Measurements from ENCODE around the gene CCSER1. TPM values are rescaled to one million over a fixed set of nuclear protein-coding genes. Genes with fewer than 3 reads are reported as not detected.

The CCSER1 gene
- total and polyA plus RNA-seq, 2 donors (not counting 1 experiment from before 2014, with no cell fraction given): 10.7 to 39.5 TPM

GRCh38 chr4:90241008-90241407 is 113.8 kb downstream of the CCSER1 start:
- Histone ChIP-seq H3K4me1 (ENCODE audit: control insufficient read depth in 2 of 2, insufficient read depth in 2 of 2, low read length in 2 of 2) (no peaks in the 10 kb centered on the region), H3K9ac (ENCODE audit: low read length) (no peak overlapping the region), H2AFZ (ENCODE audit: insufficient read depth, low read depth, low read length, poor library complexity, severe bottlenecking) (no peak overlapping the region), H3K27ac (ENCODE audit: low read length in 2 of 2) (no peak overlapping the region), H3K9me3 (ENCODE audit: control extremely low read depth in 1 of 3, control insufficient read depth in 2 of 3, insufficient read depth in 1 of 3, low read length in 2 of 3) (no peaks in the 10 kb centered on the region), H3K36me3 (replicated peaks in 1 of 2; ENCODE audit: control extremely low read depth in 1 of 2, control insufficient read depth in 1 of 2, extremely low read depth in 1 of 2, insufficient read depth in 2 of 2, low read length in 1 of 2) (no peaks in the 10 kb centered on the region), H3K27me3 (replicated peaks in 1 of 4; ENCODE audit: control extremely low read depth in 1 of 4, control insufficient read depth in 3 of 4, insufficient read depth in 4 of 4, low read length in 3 of 4) (no peaks in the 10 kb centered on the region), H3K4me2 (replicated peaks; ENCODE audit: low read depth, low read length, poor library complexity, severe bottlenecking) (no peak overlapping the region), H4K20me1 (ENCODE audit: control insufficient read depth, insufficient read depth, low read length, poor library complexity, severe bottlenecking) (no peaks in the 10 kb centered on the region), H3K79me2 (ENCODE audit: control insufficient read depth, insufficient read depth, low read length) (no peaks in the 10 kb centered on the region), H3K4me3 (ENCODE audit: control extremely low read depth in 1 of 5, extremely low read depth in 1 of 5, insufficient read depth in 1 of 5, low read depth in 2 of 5, low read length in 4 of 5) (no peak overlapping the region)
- ATAC-seq (ENCODE audit: low read depth) (no peak), DNase-seq (no peak)
- CTCF ChIA-PET: no interaction called here
- peaks cover 3% of the 10 kb centered on the region for H3K4me1 Mint-ChIP-seq
- TF ChIP-seq, protein P1, sequence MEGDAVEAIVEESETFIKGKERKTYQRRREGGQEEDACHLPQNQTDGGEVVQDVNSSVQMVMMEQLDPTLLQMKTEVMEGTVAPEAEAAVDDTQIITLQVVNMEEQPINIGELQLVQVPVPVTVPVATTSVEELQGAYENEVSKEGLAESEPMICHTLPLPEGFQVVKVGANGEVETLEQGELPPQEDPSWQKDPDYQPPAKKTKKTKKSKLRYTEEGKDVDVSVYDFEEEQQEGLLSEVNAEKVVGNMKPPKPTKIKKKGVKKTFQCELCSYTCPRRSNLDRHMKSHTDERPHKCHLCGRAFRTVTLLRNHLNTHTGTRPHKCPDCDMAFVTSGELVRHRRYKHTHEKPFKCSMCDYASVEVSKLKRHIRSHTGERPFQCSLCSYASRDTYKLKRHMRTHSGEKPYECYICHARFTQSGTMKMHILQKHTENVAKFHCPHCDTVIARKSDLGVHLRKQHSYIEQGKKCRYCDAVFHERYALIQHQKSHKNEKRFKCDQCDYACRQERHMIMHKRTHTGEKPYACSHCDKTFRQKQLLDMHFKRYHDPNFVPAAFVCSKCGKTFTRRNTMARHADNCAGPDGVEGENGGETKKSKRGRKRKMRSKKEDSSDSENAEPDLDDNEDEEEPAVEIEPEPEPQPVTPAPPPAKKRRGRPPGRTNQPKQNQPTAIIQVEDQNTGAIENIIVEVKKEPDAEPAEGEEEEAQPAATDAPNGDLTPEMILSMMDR (IDR thresholded peaks at IDR 0.05): no peak
- no peak for TF ChIP-seq EZH2 (IDR thresholded peaks at IDR 0.05; ENCODE audit: borderline replicate concordance, insufficient read depth, low read depth, low read length, poor library complexity, severe bottlenecking)
- POLR2A ChIA-PET: no interaction called here
- no peak overlapping the region for H3K4me3 Mint-ChIP-seq
- no peak overlapping the region for H3K27ac Mint-ChIP-seq
- no CpG with 5 or more reads among the region's 3 CpGs for WGBS (ENCODE audit: insufficient coverage)
- no peaks in the 10 kb centered on the region for H3K27me3 Mint-ChIP-seq
- intact Hi-C loops (cut with micrococcal nuclease): no loop called here
- H3K9me3 Mint-ChIP-seq (ENCODE audit: insufficient read depth): no peaks in the 10 kb centered on the region

GRCh38 chr4:90245837-90246236 is 118.6 kb downstream of the CCSER1 start:
- H3K4me1 ChIP-seq (ENCODE audit: control insufficient read depth in 2 of 2, insufficient read depth in 2 of 2, low read length in 2 of 2): peaks cover 0 to 8% of the 10 kb centered on the region in 2 donors
- no peak overlapping the region for H3K4me3 ChIP-seq (ENCODE audit: control extremely low read depth in 1 of 5, extremely low read depth in 1 of 5, insufficient read depth in 1 of 5, low read depth in 2 of 5, low read length in 4 of 5)
- ATAC-seq (ENCODE audit: low read depth): no peak
- Mint-ChIP-seq H3K27ac (no peak overlapping the region), H3K27me3 (no peaks in the 10 kb centered on the region), H3K9me3 (ENCODE audit: insufficient read depth) (no peaks in the 10 kb centered on the region), H3K4me3 (no peak overlapping the region), H3K4me1 (peaks cover 20% of the 10 kb centered on the region)
- H3K27me3 ChIP-seq (replicated peaks in 1 of 4; ENCODE audit: control extremely low read depth in 1 of 4, control insufficient read depth in 3 of 4, insufficient read depth in 4 of 4, low read length in 3 of 4): no peaks in the 10 kb centered on the region
- H4K20me1 ChIP-seq (ENCODE audit: control insufficient read depth, insufficient read depth, low read length, poor library complexity, severe bottlenecking): no peaks in the 10 kb centered on the region
- H3K27ac ChIP-seq (ENCODE audit: low read length in 2 of 2): no peak overlapping the region
- no peak overlapping the region for H2AFZ ChIP-seq (ENCODE audit: insufficient read depth, low read depth, low read length, poor library complexity, severe bottlenecking)
- no peak overlapping the region for H3K4me2 ChIP-seq (replicated peaks; ENCODE audit: low read depth, low read length, poor library complexity, severe bottlenecking)
- no peak for DNase-seq
- no peaks in the 10 kb centered on the region for H3K79me2 ChIP-seq (ENCODE audit: control insufficient read depth, insufficient read depth, low read length)
- H3K9ac ChIP-seq (ENCODE audit: low read length): no peak overlapping the region
- no peaks in the 10 kb centered on the region for H3K9me3 ChIP-seq (ENCODE audit: control extremely low read depth in 1 of 3, control insufficient read depth in 2 of 3, insufficient read depth in 1 of 3, low read length in 2 of 3)
- POLR2A ChIA-PET: no interaction called here
- H3K36me3 ChIP-seq (replicated peaks in 1 of 2; ENCODE audit: control extremely low read depth in 1 of 2, control insufficient read depth in 1 of 2, extremely low read depth in 1 of 2, insufficient read depth in 2 of 2, low read length in 1 of 2): no peaks in the 10 kb centered on the region
- intact Hi-C loops (cut with micrococcal nuclease): no loop called here
- WGBS (ENCODE audit: insufficient coverage): no CpG with 5 or more reads among the region's 1 CpG
- CTCF ChIA-PET: no interaction called here
- TF ChIP-seq, protein P1 (IDR thresholded peaks at IDR 0.05): no peak
- no peak for TF ChIP-seq EZH2 (IDR thresholded peaks at IDR 0.05; ENCODE audit: borderline replicate concordance, insufficient read depth, low read depth, low read length, poor library complexity, severe bottlenecking)

Measured in B cell (primary cell).